ENCODE measurements around the gene LTBP4.

- TF ChIP-seq, protein P1, sequence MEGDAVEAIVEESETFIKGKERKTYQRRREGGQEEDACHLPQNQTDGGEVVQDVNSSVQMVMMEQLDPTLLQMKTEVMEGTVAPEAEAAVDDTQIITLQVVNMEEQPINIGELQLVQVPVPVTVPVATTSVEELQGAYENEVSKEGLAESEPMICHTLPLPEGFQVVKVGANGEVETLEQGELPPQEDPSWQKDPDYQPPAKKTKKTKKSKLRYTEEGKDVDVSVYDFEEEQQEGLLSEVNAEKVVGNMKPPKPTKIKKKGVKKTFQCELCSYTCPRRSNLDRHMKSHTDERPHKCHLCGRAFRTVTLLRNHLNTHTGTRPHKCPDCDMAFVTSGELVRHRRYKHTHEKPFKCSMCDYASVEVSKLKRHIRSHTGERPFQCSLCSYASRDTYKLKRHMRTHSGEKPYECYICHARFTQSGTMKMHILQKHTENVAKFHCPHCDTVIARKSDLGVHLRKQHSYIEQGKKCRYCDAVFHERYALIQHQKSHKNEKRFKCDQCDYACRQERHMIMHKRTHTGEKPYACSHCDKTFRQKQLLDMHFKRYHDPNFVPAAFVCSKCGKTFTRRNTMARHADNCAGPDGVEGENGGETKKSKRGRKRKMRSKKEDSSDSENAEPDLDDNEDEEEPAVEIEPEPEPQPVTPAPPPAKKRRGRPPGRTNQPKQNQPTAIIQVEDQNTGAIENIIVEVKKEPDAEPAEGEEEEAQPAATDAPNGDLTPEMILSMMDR (IDR thresholded peaks at IDR 0.05) = no peak
- TF ChIP-seq POLR2A (IDR thresholded peaks at IDR 0.05) = no peak
Measured at GRCh38 chr19:40561947-40562346, 39.2 kb upstream of the LTBP4 start.
